RWPE2 (cell line): ENCODE results near the gene SCGB1C1.

ENCODE experiments used
- ATAC-seq: fragments of 200-7000 bp; cut with Tn5 transposase; 3 replicates; pipeline ENCODE4 v1.9.1; 2021; ENCODE audit warnings: low read depth
- DNase-seq: peaks from one replicate; pipeline ENCODE4 v3.0.0-alpha.2; 2020; ENCODE audit warnings: low spot score
- H3K27ac ChIP-seq: fragments of 450-650 bp; 2 replicates; pipeline ENCODE4 v1.5.1; 2017; ENCODE audit warnings: mild to moderate bottlenecking; ENCODE audit not compliant: poor library complexity, severe bottlenecking
- H3K27me3 ChIP-seq: fragments of 250-450 bp; sonication (Bioruptor Pico); 2 replicates; pipeline ENCODE4 v1.5.1; 2021; ENCODE audit warnings: mild to moderate bottlenecking, moderate library complexity; ENCODE audit not compliant: insufficient read depth, poor library complexity, severe bottlenecking
- H3K36me3 ChIP-seq: fragments of 250-450 bp; sonication (Bioruptor Pico); 2 replicates; pipeline ENCODE4 v1.5.1; 2020; ENCODE audit warnings: low read depth, mild to moderate bottlenecking, moderate library complexity
- H3K4me1 ChIP-seq: fragments of 250-450 bp; sonication (Bioruptor Pico); 2 replicates; pipeline ENCODE4 v1.5.1; 2021; ENCODE audit warnings: mild to moderate bottlenecking, moderate library complexity; ENCODE audit not compliant: insufficient read depth, poor library complexity, severe bottlenecking
- H3K4me3 ChIP-seq: fragments of 250-450 bp; sonication (Bioruptor Pico); 2 replicates; pipeline ENCODE4 v1.5.1; 2021; ENCODE audit warnings: mild to moderate bottlenecking, moderate library complexity; ENCODE audit not compliant: severe bottlenecking
- H3K9me3 ChIP-seq: fragments of 250-450 bp; sonication (Bioruptor Pico); 2 replicates; pipeline ENCODE4 v1.5.1; 2021; ENCODE audit warnings: mild to moderate bottlenecking, moderate library complexity; ENCODE audit not compliant: severe bottlenecking
- TF ChIP-seq, protein P1 (sequence below): fragments of 450-650 bp; IDR thresholded peaks from one replicate; pipeline ENCODE4 v1.5.1; 2017; ENCODE audit warnings: mild to moderate bottlenecking, moderate library complexity; ENCODE audit not compliant: poor library complexity, severe bottlenecking

SCGB1C1 gene

DNA sequence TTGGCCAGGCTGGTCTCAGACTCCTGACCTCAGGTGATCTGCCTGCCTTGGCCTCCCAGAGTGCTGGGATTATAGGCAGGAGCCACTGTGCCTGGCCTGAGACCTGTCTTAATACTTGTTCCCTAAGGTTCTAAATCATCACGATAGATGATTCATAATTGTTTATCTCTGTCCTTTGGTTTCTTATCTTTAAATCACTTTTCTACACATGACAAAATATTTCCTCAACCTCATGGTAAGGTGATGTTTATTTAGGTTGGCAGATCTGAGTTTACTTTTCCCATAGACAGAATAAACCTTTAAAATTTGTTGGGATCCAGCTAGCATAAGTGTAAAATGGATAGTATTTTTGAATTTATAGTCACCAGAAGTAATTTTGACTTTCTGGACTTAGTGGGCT, 47.4 kb downstream of the SCGB1C1 start:
- TF ChIP-seq, protein P1, sequence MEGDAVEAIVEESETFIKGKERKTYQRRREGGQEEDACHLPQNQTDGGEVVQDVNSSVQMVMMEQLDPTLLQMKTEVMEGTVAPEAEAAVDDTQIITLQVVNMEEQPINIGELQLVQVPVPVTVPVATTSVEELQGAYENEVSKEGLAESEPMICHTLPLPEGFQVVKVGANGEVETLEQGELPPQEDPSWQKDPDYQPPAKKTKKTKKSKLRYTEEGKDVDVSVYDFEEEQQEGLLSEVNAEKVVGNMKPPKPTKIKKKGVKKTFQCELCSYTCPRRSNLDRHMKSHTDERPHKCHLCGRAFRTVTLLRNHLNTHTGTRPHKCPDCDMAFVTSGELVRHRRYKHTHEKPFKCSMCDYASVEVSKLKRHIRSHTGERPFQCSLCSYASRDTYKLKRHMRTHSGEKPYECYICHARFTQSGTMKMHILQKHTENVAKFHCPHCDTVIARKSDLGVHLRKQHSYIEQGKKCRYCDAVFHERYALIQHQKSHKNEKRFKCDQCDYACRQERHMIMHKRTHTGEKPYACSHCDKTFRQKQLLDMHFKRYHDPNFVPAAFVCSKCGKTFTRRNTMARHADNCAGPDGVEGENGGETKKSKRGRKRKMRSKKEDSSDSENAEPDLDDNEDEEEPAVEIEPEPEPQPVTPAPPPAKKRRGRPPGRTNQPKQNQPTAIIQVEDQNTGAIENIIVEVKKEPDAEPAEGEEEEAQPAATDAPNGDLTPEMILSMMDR = no peak
- H3K4me1 ChIP-seq = peaks cover 11% of the 10 kb centered on the region
- no peaks in the 10 kb centered on the region for H3K27me3 ChIP-seq
- DNase-seq = no peak
- ATAC-seq = no peak
- no peak overlapping the region for H3K27ac ChIP-seq
- H3K9me3 ChIP-seq = no peaks in the 10 kb centered on the region
- peaks cover 67% of the 10 kb centered on the region for H3K36me3 ChIP-seq
- no peak overlapping the region for H3K4me3 ChIP-seq

GRCh38 chr11:241634-242033, 48.8 kb downstream of the SCGB1C1 start:
- H3K36me3 ChIP-seq = peaks cover 80% of the 10 kb centered on the region
- no peak overlapping the region for H3K27ac ChIP-seq
- H3K9me3 ChIP-seq = no peaks in the 10 kb centered on the region
- no peak for DNase-seq
- H3K27me3 ChIP-seq = no peaks in the 10 kb centered on the region
- TF ChIP-seq, protein P1 = no peak
- ATAC-seq = no peak
- no peak overlapping the region for H3K4me3 ChIP-seq
- H3K4me1 ChIP-seq = peaks cover 11% of the 10 kb centered on the region
